ENCODE measurements around the gene POLD1.
A peak's percentile ranks its signal among the peaks of the same experiment; 100 is the strongest.

POLD1 gene

GRCh38 chr19:50417111-50418081, 33.2 kb downstream of the POLD1 start:
- no peak for DNase-seq (ENCODE audit: low read depth in 1 of 2, low spot score in 1 of 2)

GRCh38 chr19:50418176-50419021, 34.3 kb downstream of the POLD1 start, which contains the start of gene SPIB:
Gene SPIB (plus strand): TSS chr19:50418938. CDS start chr19:50418963, 25 bp downstream.
- DNase-seq (ENCODE audit: low read depth in 1 of 2, low spot score in 1 of 2) = no peak

GRCh38 chr19:50419022-50419579, 35.0 kb downstream of the POLD1 start:
- no peak for DNase-seq (ENCODE audit: low read depth in 1 of 2, low spot score in 1 of 2)

- no peak for DNase-seq (ENCODE audit: low read depth in 1 of 2, low spot score in 1 of 2)
Observed at GRCh38 chr19:50419580-50420035, 35.5 kb downstream of the POLD1 start.

GRCh38 chr19:50420127-50420526, 36.0 kb downstream of the POLD1 start:
- DNase-seq (ENCODE audit: low read depth in 1 of 2, low spot score in 1 of 2) = no peak

GRCh38 chr19:50420808-50421207, 36.7 kb downstream of the POLD1 start:
- DNase-seq (ENCODE audit: low read depth in 1 of 2, low spot score in 1 of 2) = no peak

- DNase-seq (ENCODE audit: low read depth in 1 of 2, low spot score in 1 of 2) = no peak
Observed at GRCh38 chr19:50422397-50423278, 38.5 kb downstream of the POLD1 start.

- no peak for DNase-seq (ENCODE audit: low read depth in 1 of 2, low spot score in 1 of 2)
Observed at GRCh38 chr19:50423279-50424113, 39.3 kb downstream of the POLD1 start.

- DNase-seq (ENCODE audit: low read depth in 1 of 2, low spot score in 1 of 2) = no peak
Observed at GRCh38 chr19:50425581-50425980, 41.4 kb downstream of the POLD1 start.

- DNase-seq (ENCODE audit: low read depth in 1 of 2, low spot score in 1 of 2) = no peak
Observed at GRCh38 chr19:50427318-50427925, 43.3 kb downstream of the POLD1 start.

GRCh38 chr19:50427997-50428425, 43.9 kb downstream of the POLD1 start:
- no peak for DNase-seq (ENCODE audit: low read depth in 1 of 2, low spot score in 1 of 2)

GRCh38 chr19:50428772-50429463, 44.8 kb downstream of the POLD1 start:
- no peak for DNase-seq (ENCODE audit: low read depth in 1 of 2, low spot score in 1 of 2)

- no peak for DNase-seq (ENCODE audit: low read depth in 1 of 2, low spot score in 1 of 2)
Observed at GRCh38 chr19:50430888-50431342, 46.8 kb downstream of the POLD1 start.

GRCh38 chr19:50431343-50432220, 47.4 kb downstream of the POLD1 start:
- DNase-seq (ENCODE audit: low read depth in 1 of 2, low spot score in 1 of 2) = peak; percentile 78 to 84

- DNase-seq (ENCODE audit: low read depth in 1 of 2, low spot score in 1 of 2) = no peak
Observed at GRCh38 chr19:50432221-50433028, 48.3 kb downstream of the POLD1 start, which contains the start of gene MYBPC2. Gene MYBPC2 (plus strand): TSS chr19:50432892. CDS start chr19:50432954, 62 bp downstream.

Data from stimulated activated CD4-positive, alpha-beta T cell treated with anti-CD3 and anti-CD28 coated beads, Interleukin-15, amount 100 ng/mL, for 1 hour (primary cell).